Measurements from ENCODE around the gene PIK3CD. TPM values are rescaled to one million over a fixed set of nuclear protein-coding genes. Genes with fewer than 3 reads are reported as not detected.

Gene PIK3CD
- total and polyA plus RNA-seq, 10 of the 15 experiments (the other 5 are each of a cell fraction or from before 2014, with no cell fraction given) = 7.0 to 101 (median 51.1) TPM

- RAD21 ChIA-PET (ENCODE audit: unreplicated experiment) = interaction anchor here (5.1 kb wide), 1 partner anchor 16 kb away, joined by 51 read pairs; no protein-coding TSS in a partner anchor
- no peaks in the 10 kb centered on the region for H3K79me2 ChIP-seq (ENCODE audit: control insufficient read depth, insufficient read depth, low read length)
- DNase-seq (ENCODE audit: low read depth, low spot score) (no peak), ATAC-seq (no peak), FAIRE-seq (no peak)
- H3K4me3 ChIP-seq = no peak overlapping the region
- no peak overlapping the region for H3K4me2 ChIP-seq (ENCODE audit: control insufficient read depth, insufficient read depth)
- WGBS (ENCODE audit: insufficient coverage, insufficient replicate concordance, low lambda C conversion rate, missing lambda C conversion rate) = 97% methylated on average over 11 of the region's 11 CpGs
- no peaks in the 10 kb centered on the region for H4K20me1 ChIP-seq (ENCODE audit: control insufficient read depth, insufficient read depth)
- H3K4me1 ChIP-seq (ENCODE audit: control insufficient read depth, insufficient read depth, low read length) = no peaks in the 10 kb centered on the region
- POLR2A ChIA-PET = interaction anchor here (0.6 kb wide), 1 partner anchor 44 kb away, joined by 9 read pairs; no protein-coding TSS in a partner anchor
- no peak overlapping the region for H2AFZ ChIP-seq (ENCODE audit: control insufficient read depth, low read depth, low read length)
- H3K9ac ChIP-seq (ENCODE audit: control insufficient read depth, insufficient read depth, low read length) = no peak overlapping the region
- BruUV-seq (replicated peaks) = no TSS peak
- CTCF ChIA-PET = interaction anchor here (1.4 kb wide), 1 partner anchor 257 kb away, joined by 3 read pairs; no protein-coding TSS in a partner anchor
- H3K36me3 ChIP-seq (ENCODE audit: control insufficient read depth in 2 of 2, insufficient read depth in 2 of 2, low read length in 1 of 2) = peaks cover 3 to 13% of the 10 kb centered on the region in 2 experiments; a peak in 3 of 4 replicates
- intact Hi-C loops (cut with micrococcal nuclease; ENCODE audit: unreplicated experiment) = no loop called here
- no peaks in the 10 kb centered on the region for H3K27me3 ChIP-seq (replicated peaks in 1 of 2; ENCODE audit: control insufficient read depth in 2 of 2, insufficient read depth in 2 of 2, low read length in 1 of 2)
- no peak overlapping the region for H3K27ac ChIP-seq (ENCODE audit: control insufficient read depth, insufficient read depth)
- in situ Hi-C loops (cut with MboI) = no loop called here
- SMC1A ChIA-PET (ENCODE audit: uncharacterized antibody, unreplicated experiment) = no interaction called here
- H3K9me3 ChIP-seq (replicated peaks; ENCODE audit: control insufficient read depth, insufficient read depth, low read length) = no peaks in the 10 kb centered on the region
- TF ChIP-seq KAT2A (conservative IDR thresholded peaks at IDR 0.05; ENCODE audit: control insufficient read depth, low read depth, low read length) (no peak), HCFC1 (IDR thresholded peaks at IDR 0.05; ENCODE audit: low read length) (no peak), PRDM15 (CRISPR knock-in tag; IDR thresholded peaks at IDR 0.05) (no peak), NFXL1 (IDR thresholded peaks at IDR 0.05; ENCODE audit: borderline replicate concordance) (no peak), ZNF592 (IDR thresholded peaks at IDR 0.05) (no peak), PAX8 (IDR thresholded peaks at IDR 0.05) (no peak), NR2F1 (conservative IDR thresholded peaks at IDR 0.05) (no peak), STAT3 (IDR thresholded peaks at IDR 0.05; ENCODE audit: low read depth, low read length) (no peak), CTCF (IDR thresholded peaks at IDR 0.05 in 2 of 3, conservative IDR thresholded peaks at IDR 0.05 in 1 of 3; ENCODE audit: control insufficient read depth in 2 of 3, extremely low read depth in 1 of 3, insufficient read depth in 1 of 3, low read depth in 3 of 3, low read length in 3 of 3) (no peak), MLLT1 (IDR thresholded peaks at IDR 0.05) (no peak), NFYB (IDR thresholded peaks at IDR 0.05; ENCODE audit: insufficient read depth, low read depth, low read length) (no peak)
Observed at GRCh38 chr1:9612162-9612845, 39.2 kb upstream of the PIK3CD start.
